Stimulated activated CD8-positive, alpha-beta memory T cell treated with anti-CD3 and anti-CD28 coated beads, Interleukin-4, amount 100 ng/mL, for 4 hours (primary cell): ENCODE data around the gene INVS.
"Not testable (repeated sequence)": the region's sequence is repeated elsewhere in the genome, so short reads cannot be mapped to it uniquely, and the experiment has no call there.

Source experiments
- DNase-seq, 2 donors: peaks; one replicate each; pipeline ENCODE4 v3.0.0-alpha.2; 2020; ENCODE audit warnings: low read depth in 2 of 2, low spot score in 1 of 2

Gene INVS

DNA sequence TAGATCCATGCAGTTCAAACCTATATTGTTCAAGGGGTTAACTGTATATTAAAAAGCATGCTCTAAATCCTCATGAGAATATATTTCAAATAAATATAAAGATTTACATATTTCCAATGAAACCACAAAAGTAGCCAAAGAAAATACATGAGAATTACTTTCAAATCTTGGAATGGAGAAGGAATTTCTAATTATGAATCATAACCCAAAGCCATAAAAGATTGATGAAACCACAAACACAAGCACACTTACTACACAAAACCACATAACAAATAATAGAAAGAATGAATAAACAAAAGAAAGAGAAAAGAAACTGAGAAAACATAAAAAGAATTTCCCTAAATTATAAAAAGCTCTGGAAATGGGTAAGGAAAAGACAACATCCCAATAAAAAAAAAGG, 16.3 kb upstream of the INVS start:
- DNase-seq: no peak

DNA sequence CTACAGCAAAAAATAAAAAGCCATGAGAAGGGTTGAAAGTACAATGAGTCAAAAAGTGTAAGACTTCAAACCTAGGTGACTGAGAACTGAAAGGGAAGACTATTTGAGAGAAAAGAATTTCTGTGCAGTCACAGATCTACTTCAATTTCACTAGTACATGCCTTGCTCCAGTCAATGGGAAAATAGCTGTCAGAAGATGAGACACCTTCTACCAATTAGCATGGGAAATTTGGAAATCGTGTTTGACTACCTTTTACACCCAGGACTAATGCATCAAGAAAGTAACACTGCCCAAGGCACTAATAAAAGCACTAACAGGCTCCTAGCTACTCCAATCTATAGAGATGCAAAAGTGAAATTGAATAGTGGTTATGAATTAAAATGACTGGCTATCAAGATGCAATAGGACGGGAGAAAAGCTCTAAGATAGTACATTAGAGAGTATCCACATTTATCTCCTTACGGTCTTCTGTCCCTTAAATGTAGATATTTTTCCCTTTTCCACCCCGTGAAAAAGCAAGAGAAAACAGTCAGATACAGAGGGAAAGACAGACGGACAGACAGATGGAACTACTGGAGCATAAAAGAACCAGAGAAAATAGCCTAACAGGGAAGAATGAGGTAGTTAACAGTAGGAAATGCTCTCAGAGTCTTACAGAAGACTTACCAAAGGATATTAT, 15.5 kb upstream of the INVS start:
- DNase-seq: no peak

DNA sequence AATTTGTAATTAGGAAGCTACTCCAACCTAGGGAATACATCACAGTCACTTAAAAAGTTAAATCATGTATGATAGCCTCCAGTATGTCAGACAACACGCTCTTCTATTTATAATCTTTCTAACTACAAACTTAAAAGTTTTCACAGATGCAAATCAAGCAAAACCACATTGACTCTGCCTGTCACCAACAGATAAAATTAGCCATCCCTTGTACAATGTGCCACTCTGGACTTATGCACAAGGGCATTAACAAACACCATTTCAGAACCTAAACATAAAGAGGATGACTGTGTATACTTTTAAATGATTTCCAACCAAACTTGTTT, 15.0 kb upstream of the INVS start:
- DNase-seq: no peak

DNA sequence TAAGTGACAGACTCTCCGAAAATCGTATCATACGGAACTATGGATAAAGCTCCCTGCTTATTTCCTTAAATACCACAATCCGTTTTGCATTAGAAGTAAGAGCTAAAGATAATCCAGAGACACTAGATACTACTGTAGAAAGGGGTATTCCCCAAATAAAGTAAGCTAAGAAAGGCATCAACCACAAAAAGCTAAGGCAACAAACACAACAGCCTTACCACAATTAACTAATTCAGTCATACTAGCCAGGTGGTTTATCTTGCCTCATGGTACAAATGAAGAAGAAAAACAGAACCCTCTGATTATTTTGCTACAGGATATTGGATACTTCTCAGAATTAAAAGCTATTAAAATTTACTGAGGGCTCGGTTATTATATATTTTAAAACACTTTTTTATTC, 14.3 kb upstream of the INVS start:
- no peak for DNase-seq

DNA sequence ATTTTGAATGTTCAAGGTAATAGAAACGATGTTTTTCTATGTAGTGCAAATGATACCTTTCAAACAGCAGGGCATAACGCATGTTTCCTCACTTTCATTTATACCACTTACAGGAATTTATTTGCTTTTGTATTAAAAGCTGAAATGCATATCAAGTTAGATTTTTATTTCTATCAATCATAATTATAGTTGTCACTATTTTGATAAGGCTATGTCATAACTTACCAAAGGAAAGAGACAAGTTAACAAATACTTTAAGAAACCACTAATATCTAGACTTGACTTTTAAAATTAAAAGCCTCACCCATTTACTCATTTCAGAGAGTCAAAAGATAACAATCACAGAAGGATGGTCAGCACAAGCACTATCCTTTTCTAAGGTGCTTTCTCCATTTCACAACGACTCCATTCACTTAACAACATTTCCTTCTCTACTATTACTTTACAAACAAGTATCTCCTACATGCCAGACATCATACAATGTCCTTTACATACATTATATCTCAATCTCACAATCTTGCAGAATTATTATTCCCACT, 12.9 kb upstream of the INVS start:
- DNase-seq: no peak

DNA sequence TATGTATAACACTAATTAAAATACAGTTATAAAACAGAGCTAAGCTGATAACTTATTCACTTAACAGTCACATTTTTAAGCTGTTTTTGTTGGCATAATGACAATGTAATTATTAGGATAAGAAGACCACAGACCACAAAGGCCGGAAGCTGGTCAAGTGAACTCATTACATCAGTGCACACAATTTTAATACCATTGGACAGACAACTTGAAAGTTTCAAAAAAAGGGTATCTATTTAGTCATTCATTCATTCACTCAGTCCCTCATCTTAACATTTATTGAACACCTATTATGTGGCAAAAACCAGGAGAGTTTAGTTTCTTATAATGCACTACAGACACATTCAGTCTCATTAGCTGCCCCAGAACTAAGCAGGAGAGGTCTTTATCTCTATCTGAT, 11.8 kb upstream of the INVS start:
- no peak for DNase-seq

DNA sequence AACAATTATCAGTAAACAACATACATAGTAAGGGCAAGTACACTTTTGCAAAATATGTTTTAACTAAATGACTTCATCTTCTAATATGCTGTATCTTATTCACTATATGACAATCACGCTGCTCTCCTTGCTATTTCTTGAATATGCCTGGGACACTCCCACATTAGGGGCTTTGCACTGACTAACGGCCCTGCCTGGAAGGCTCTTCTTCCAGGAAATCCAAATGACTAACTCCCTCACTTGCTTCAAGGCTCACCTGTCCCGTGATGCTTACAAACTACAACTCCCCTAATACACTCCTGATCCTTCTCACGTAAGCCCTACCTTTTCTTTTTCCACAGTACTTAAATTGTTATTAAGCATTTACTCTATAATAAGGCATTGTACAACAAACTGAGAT, 10.8 kb upstream of the INVS start:
- no peak for DNase-seq

DNA sequence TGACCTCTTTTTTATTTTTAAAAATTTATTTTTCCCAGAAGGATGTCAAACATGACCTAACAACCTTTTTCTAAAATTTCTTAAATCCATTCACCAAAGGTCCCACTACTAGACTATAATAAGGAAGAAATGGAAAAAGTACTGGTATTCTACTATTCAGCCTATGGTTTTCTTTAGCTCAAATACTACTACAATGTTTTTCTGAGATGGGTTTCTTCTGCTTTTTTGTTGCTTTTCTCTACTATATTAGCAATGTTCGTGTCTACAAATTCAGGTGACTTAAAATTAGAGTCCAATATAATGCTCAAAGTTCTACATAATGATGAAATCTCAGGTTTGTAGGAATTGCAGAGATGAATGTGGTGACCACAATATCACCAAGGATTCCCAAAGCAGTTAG, 8.2 kb upstream of the INVS start:
- DNase-seq: no peak

DNA sequence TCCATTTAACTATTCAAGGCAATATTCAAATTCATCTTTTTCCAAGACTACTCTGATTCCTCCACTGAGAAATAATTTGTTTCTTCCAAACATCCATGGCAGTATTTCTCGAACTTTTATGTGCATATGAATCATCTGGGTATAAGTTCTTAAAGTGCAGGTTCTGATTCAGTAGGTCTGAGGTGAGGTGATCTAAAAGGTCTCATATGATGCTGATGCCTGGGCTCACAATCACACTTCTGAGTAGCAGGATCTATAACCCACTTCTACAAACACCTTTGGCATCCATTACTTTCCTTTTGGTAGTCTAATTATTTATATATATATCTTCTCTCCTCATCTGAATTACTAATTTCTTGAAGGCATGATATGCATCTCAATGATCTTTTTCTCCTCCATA, 7.4 kb upstream of the INVS start:
- no peak for DNase-seq

DNA sequence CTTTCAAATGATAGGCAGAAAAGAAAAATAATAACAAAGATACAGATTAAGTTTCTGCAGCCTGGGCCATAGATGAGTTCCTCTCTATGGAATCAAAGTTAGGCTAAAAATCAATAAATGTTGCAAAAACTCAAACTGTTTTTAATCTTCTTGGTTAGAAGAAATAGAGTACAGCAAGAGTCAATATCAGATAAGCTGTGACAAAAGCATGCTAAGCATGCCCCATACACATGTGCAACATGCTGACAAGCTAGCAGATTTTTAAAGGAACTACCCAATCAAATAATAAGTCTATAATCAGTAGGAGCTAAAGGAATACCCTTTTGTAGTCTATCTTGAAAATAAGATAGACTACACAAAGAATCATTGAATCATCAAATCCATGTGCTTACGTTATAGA, 7.0 kb upstream of the INVS start:
- DNase-seq: no peak

DNA sequence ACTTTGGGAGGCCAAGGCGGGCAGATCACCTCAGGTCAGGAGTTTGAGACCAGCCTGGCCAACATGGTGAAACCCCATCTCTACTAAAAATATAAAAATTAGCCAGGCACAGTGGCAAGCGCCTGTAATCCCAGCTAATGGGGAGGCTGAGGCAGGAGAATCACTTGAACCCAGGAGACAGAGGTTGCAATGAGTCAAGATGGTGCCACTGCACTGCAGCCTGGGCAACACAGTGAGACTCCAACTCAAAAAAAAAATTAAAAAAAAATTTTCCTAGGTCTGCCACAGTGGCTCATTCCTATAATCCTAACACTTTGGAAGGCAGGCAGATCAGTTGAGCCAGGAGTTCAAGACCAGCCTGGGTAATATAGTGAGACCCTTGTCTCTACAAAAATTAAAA, 4.6 kb upstream of the INVS start:
- not testable (repeated sequence) for DNase-seq

DNA sequence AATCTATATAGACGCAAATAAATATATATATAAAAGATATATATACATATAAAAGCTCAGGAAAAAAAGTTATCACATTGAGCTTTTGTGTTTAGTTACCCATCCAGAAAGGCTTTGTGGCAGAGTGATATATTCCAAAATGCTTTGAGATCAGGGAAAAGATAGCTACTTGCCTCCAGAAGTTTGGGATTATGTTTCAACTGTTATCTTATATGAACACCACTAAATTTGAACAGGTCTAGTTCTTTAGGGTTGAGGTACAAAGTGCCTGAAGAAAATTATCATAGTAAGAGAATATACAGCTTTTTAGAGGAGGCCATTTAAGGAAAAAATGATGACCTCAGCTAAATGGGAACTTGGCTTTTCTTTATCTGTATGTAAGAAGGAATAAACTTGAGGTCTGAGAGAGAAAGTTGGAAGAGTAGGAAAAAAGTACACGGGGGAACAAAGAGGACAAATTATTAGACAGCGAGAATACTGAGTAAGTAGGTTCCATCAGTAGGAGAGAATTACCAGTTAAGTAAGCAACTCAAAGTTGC, 2.6 kb upstream of the INVS start:
- DNase-seq: no peak

DNA sequence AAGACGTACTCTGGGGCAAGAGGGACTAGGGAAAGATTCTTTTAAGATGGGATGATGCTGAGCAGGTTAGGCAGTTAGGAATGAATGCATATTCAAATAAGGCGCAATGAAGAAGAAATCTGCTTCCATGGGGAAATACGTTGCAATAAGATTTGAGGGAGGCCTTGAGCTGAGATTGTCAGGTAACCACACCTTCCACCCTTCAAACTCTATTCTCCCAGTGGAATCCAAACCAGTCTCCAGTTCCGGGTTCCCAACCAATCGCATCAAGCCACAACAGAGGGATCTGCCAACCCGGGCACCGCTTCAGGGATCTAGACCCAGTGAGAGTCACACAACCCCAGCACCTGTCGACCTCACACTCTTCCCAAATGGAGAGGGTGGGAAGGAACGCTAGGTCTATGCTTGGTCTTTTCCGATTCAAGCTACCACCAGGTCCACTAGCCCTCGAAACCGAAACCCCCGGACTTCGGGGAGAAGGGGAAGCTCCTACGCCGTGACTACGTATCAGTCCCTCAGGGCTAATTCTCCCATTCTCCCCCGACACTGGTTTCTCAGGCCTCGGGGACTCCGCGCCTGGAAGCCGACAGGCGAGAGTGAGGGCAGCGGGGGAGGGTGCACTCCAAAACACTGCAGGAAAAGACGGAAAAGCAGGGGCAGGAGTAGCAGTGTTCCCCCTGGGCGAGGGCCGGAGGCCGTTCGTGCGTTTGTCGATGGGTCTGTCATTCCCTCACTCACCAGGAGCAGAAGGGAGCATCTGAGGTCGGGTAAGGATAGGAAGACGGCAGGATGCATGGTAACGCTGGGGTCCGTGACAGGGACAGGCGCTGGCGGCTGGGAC, 777 bp upstream of the INVS start:
- DNase-seq: no peak

DNA sequence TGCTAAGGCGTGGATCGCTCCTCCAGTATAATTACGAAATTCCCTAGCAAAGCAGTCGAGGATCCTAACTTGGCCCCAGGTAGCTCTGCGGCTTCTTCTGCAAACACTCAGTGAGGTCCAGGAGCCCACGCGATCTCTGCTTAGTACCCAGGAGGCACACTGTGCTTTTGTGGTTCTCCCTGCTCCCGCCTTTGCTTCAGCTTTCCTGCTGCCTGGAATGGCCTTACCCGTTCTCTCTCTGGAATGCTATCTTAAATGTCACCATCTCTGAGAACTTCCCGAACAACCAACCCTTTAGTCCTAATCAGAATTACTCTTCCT, 639 bp downstream of the INVS start:
- DNase-seq: no peak

DNA sequence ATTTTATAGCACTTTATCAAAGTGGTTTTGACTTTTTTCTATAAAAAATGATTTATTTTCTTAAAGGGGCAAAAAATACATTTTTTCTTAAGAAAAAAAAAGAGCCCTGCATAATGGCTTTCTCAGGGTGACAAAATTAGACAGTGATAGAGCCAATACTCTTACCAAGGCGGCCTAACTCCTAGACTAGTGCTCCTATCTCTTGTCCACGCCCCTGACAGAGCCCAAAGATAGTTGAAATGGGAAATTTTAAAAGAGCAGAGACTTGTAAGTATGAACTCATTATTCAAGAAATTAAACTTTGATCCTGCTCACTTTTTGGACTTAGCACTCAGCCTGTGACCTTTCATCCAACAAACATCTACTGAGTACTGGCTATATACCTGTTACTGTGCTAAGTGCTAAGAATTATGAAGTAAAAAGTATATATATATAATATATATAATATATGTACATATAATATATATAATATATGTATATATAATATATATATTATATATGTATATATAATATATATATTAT, 1.2 kb downstream of the INVS start:
- no peak for DNase-seq

DNA sequence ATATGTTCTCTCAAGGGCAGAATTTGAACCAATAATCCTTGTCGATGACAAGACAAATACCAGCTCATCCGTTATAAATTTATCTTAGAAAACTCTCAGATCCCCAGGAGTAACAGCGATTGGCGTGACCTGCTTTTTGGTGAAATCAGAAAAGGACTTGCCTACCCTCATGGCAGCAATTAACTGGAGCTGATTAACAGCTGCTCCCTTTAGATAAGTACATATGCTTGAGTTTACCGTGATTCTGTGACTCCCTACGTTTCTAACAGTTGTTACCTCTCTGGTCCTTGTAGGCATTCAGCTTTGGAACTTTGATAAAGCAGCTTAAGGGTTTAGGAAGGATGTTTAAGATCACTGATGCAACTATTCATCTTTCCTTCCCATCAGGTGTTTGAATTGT, 2.6 kb downstream of the INVS start:
- DNase-seq: no peak

DNA sequence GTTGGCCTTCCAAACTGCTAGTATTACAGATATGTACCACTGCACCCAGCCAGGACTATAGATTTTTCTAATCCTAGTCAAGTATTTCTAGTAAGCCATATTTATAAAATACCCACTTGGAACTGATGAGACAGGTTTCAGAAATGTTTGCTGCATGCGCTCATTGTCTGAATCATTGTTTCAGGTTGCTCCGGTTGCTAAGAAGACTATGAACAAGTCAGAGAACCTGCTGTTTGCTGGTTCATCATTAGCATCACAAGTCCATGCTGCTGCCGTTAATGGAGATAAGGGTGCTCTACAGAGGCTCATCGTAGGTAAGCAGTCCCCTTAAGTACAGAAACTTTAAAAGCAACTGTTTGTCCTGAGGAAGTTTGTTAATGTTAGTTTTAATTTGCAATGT, 5.3 kb downstream of the INVS start:
- no peak for DNase-seq

DNA sequence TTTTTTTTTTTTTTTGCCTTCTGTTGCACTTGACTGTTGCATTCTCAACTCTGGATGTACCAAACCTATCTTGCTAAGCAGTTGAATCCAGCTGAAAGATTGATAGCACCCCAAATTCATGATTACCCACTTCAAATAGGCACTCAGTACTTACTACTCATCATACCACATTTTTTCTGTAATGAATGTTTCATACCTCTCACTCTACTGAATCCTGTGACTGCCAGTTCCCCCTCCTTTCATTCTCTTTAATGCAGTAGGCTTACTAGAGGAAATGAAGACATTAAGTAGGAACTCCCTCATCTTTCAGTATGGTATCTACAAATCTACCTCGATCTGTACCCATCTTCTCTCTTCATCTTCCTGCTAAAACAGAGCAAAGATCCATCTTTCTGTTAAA, 6.8 kb downstream of the INVS start:
- no peak for DNase-seq

DNA sequence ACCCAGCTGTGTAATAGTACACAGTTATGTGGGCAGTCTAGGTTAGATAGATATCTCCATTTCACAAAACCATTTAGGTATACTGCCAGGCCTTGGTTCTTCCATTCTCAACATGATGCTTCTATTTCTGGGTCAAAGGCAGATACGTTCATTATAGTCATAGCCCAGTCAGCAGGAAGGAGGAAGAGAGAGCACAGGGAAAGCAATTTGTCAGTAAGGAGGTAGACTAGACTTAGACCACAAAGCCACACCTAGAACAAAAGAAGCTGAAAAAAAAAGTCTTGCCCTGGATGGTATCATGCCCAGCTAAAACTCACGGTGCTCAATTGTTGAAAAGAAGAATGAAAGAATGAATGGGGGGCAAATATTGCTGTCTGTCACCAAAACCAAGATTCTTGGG, 7.6 kb downstream of the INVS start:
- DNase-seq: no peak

DNA sequence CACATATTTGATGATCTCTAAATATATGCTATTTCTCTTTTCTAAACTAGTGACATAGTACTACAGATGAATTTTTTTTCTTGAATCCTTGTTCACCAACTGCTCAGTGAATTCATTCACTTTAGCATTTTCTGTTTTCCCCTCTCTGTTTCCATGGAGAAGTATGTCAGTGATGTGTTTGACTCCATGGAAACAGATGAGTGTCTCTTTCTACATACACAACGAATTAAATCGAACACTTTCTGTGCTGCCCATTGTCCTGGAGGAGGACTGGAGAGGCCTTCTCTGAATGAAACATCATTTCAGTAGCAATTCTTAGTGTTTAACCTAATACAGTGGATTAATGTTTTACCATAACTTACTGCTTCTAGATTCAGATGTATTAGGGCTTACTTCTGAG, 9.5 kb downstream of the INVS start:
- DNase-seq: no peak

DNA sequence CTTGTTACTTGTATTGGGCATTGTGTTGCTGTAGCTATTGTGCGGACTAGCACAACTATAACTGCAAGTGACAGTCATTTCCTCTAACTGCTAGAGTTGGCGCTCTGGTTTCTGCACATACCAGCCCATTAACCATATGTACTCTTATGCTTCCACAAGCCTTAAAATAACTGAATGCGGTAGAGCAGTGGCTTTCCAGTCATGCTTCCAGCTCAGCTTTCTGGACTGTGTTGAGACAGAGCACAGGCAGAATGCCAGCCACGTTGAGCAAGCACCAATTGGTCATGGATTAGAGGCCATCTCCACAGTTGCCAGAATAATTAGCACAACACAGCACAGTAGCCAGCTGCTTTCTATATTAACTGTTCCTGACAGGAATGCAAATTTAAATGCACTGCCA, 12.2 kb downstream of the INVS start:
- no peak for DNase-seq

DNA sequence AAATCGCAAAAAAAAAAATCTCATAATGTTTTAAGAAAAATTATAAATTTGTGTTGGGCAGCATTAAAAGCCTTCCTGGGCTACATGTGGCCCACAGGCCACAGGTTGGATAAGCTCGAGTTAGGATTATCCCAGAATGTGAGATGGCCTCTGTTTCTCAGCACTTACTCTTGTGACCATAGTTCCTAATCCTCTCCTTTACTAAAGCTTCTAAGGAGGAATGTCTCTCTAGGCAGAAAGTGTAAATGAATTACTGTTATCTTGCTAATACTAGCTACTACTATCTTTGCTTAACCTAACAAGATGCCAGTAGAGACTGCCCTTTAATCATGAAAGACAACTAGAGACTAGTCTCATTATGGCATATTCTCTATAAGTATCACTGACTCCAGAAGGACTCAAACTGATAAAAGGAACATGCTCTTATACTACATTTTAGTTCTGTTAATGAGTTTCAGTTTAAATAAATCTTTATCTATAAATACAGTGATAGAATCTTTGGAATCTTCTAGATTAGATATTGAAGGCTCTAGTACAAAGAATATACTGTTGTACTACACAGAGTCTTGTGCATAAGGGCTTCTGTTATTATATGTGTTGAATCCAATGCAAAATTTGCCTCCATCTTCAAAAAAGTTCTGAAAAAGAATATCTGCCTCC, 13.8 kb downstream of the INVS start:
- no peak for DNase-seq
